Ovary (tissue), 3 donors: Measurements from ENCODE around the gene CEP41.

Experiments used
- CTCF ChIP-seq, 3 donors: fragments of 450-650 bp in 2 of 3; fragments of 200-600 bp in 1 of 3; IDR thresholded peaks; one replicate each; pipeline versions ENCODE4 v1.5.1 to v1.8.0; 2016 to 2022; ENCODE audit warnings: antibody characterized with exemption in 3 of 3, mild to moderate bottlenecking in 1 of 3
- EP300 ChIP-seq: sonication (generic); formaldehyde crosslinking; IDR thresholded peaks from one replicate; pipeline ENCODE4 v1.6.1; 2017; ENCODE audit warnings: antibody characterized with exemption
- POLR2A ChIP-seq: fragments of 450-650 bp; IDR thresholded peaks from one replicate; pipeline ENCODE4 v1.6.1; 2017; ENCODE audit warnings: antibody characterized with exemption, mild to moderate bottlenecking, moderate library complexity
- donor health status: DM: no; HTN: no; CAD: no.

GRCh38 chr7:130458257-130458656 is 17.4 kb upstream of the CEP41 start:
- TF ChIP-seq EP300 (no peak), CTCF (IDR thresholded peaks at IDR 0.05) (no peak), POLR2A (no peak)
